Inferior parietal cortex (tissue), 1 donor: ENCODE data around the gene YWHAB.
"Not testable (repeated sequence)": the region's sequence is repeated elsewhere in the genome, so short reads cannot be mapped to it uniquely, and the experiment has no call there.

Experiments
- DNase-seq: peaks from one replicate; pipeline ENCODE4 v3.0.0-alpha.2; 2016; ENCODE audit errors: extremely low spot score

Gene YWHAB

DNA sequence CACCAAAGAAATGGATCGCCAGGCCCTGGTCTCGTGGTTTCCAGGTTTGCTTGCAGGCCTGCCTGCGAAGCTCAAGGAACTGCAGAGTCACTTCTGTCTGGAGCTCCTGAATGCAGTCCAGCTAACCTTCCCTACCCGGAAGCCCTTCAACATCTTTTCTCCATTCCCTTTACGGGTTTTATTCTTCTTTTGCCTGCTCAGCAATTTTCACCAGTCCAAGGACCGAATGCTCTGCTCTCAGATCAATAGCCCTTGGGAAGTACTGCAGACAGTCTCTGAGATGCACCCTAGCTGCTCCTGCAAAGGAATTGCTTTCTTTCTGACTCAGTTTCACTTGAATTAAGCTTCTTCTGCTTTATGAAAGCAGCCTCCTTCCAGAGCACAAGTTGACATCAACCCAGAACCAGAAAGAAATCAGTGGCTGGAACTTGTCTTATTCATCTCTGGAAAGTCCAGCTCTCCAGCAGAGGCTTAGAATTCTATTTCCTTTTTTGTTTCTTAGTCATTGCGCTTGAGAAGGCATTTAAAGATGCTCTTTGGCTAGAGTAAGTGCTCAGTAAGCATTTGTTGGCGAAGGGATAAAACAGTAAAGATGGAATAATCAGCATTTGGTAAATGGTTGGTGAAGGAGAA lies 18.7 kb upstream of the YWHAB start:
- peak; percentile 6 for DNase-seq

DNA sequence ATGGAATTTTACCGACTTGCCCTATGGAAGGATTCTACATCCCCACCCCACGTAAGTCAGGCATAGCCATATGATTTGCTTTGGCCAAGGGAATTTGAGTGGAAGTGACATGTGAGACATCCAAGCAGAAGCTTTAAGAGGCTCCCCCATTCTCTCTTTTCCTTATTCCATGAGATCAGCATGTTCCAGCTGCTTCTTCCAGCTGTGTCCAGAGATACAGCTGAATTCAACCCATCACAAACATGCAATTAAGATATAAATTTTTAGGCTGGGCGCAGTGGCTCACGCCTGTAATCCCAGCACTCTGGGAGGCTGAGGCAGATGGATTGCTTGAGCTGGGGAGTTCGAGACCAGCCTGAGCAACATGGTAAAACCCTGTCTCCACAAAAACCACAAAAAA lies 16.0 kb upstream of the YWHAB start:
- no peak for DNase-seq

DNA sequence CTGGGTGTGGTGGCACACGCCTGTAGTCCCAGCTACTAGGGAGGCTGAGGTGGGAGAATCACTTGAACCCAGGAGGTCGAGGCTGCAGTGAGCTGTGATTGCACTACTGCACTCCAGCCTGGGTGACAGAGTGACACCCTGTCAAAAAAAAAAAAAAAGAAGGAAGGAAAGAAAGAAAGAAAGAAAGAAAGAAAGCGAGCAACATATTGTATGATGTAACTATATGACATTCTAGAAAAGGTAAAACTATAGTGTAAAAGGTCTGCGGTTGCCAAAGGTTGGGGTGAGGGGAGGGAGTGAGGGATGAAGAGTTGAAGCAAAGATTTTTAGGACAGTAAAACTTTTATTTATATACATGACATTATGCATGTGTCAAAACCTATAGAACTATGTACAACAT lies 3.1 kb upstream of the YWHAB start:
- not testable (repeated sequence) for DNase-seq

DNA sequence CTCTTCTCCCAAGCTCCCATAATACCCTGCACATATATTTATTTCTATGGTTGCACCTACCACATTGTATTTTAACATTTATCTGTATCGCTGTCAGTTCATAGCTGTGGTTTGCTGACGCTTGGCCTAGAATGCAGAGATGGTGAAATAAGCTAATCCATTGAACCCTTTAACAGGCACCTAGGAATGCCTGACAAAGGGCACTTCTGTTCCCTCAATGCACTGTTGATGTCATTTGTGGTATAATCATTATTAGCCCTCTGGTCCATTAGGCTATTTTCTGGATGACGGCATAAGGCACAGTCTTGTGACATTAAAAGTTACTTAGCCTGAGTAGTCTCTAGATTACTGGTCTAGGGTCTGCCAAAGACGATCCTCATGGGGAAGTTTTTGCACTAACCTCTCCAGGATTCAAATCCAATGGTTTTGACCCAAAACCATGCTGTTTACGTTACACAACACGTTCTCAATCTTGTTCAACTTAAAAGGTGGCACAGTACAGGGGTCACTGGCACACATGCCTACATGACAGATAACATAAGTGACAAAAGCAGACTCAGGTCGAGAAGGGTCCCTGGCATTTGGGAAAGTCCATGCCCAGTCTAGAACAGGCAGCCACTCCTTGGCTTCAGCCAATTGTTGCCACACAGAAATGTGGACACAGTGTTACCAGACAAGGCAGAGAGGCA lies 2.1 kb upstream of the YWHAB start:
- no peak for DNase-seq

DNA sequence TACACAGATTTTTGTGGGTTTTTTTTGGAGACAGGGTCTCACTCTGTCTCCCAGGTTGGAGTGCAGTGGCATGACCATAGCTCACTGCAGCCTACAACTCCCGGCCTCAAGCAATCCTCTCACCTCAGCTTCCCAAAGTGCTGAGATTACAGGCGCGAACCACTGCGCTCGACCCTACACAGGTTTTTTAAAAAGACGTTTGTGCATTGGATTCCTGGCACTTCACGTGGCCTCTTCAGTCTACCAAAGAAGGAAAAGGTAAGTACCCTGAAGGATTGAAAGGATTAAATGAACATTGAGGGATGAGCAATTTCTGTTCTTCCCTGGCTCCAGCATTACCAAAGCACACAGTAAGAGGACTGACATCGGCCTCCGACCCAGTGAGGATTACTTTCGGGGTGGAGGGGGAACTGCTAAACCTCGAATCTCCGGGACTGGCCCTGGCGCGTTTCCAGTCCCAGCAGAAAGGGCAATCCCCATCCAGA lies 556 bp upstream of the YWHAB start:
- no peak for DNase-seq

DNA sequence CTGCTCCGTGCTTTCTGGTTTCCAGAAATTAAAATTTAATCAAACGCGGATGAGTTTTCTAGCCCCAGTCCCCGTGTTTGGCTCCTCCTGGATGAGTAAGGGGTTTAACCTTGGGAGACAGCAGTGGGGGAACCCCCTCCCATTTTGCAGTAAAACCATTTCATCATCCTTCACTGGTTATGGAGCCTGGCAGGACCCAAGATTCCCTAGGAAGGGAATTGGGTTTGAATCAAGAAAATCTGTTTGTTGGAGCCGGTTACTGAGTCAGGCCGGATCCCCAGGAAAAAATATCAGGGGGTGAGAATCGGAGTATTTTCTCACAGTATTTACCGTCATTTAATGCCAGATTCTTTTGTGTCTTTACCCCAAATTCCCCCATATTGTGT lies 754 bp downstream of the YWHAB start:
- DNase-seq: no peak

DNA sequence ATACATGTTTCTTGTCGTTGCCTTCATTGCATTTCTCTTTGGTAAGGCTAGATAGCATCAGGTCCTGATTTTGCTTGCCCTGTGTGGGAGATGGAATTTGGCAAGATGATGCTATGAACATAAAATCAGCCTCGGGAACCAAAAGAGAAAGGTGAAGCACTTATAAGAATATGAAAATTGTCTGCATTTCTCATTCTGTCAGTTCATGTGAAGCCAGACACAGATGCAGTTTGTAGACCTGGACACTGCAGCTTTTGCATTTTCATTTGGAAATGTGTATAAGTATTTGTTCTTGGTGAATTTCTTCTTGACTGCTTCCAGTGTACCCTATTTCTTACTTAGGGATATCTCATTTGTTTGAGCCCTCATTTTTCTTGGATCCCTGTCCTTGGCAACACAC lies 1.3 kb downstream of the YWHAB start:
- DNase-seq: no peak

DNA sequence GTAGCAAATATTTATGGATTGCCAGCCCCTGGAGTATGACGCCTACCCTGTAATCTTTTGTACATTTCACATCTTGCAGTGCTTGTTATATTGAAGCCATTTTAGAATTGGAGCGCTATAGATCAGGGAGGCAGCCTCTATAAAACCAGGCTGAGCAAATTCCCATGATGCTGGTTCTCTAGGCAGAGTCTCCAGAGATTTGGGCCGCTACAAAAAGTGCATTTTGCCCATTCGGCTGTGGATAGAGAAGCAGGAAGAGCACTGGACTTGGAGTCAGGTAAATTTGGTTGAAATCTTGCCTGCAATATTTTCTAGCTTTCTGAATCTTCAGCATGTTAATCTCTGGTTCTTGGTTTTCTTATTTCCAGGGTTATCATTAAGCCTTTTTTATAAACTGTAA lies 2.0 kb downstream of the YWHAB start:
- no peak for DNase-seq

DNA sequence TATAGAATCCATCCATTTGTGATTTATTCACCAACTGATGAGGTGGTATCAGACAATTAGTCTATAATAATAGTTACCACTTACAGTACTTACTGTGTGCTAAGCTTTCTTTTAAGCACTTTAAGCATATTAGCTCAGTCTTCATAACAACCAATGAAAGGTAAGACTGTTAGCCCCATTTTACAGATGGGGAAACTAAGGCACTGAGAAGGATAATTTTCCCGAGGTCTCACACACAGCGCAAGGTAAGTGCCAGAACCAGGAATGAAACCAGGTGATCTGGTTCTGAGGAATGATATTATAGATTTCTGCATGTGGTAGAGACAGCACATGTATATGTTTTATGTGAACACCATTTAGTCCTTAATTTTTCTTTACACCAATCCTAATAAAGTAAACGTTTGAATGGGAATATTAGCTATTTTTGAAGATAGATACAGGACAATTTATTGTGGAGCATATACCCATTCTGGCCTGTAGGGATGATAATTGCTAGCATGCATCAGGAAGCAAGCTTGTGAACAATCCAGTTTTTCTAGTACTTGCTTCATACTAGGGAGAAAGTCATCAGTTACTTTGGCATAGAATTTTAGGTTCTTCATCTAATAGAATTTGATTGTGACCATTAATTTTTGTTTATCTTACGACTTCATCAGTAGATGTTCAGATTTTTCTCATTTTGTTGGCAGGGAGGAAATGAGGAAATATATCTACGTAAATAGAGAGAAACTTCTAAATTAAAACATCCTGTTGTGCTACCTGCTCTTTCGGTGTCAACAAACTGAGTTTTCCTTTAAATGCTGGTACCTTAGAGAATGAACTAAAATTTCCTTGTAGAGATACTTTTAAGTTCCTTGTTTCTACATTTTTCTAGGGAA lies 3.0 kb downstream of the YWHAB start:
- DNase-seq: no peak

DNA sequence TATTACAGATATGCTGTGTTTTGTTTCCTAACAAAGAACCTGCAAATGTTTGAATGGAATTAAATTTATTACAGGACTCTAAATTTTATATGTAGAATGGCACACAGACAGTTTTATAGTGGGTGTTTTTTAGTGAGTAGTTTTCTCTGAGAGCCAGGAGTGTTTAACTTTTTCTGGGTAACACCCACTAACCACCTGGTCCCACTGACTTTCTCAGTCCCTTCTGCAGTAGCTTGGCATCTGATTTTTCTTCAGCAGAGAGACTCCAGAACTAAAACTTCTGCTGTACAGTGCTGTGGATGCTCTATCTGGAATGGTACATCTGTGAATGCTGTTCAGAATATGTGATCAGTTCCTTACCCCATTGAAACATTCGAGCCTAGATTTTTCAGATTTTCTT lies 6.3 kb downstream of the YWHAB start:
- DNase-seq: no peak

DNA sequence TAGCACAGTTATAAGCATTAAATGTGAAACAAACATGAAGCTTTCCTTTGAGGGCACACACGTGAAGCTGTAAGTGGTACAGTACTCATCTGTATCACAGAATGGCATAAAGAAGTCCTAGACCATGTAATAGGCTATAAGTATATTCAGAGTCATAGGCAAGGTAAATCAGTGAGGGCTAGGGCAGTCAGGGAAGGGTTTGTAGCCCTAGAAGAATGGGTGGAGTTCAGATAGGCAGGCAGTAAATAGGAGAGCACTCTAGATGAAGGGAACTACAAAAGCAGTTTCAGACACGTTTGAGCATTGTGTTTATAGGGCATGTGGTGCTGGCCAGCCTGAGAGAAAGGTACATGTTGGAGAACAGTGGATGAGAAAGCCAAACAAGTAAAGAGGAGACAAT lies 9.5 kb downstream of the YWHAB start:
- DNase-seq: no peak

DNA sequence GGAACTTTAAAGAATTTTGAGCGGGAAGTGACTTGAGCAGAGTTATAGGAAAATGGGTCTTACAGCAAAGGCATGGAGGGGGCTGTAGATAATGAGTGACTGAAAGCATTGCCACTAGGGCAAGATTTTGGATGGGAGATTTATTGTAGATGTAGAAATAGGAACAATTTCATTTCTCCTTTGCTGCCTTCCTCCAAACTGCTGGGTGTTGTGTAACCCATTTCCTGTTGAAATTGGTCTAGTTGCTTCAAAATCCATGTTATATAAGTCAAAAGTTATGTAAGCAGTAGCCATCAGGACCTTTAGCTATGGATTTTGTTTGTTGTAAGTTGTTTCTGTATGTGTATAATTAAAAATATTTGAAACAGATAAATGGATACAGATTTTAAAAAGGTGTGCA lies 11.1 kb downstream of the YWHAB start:
- DNase-seq: no peak

DNA sequence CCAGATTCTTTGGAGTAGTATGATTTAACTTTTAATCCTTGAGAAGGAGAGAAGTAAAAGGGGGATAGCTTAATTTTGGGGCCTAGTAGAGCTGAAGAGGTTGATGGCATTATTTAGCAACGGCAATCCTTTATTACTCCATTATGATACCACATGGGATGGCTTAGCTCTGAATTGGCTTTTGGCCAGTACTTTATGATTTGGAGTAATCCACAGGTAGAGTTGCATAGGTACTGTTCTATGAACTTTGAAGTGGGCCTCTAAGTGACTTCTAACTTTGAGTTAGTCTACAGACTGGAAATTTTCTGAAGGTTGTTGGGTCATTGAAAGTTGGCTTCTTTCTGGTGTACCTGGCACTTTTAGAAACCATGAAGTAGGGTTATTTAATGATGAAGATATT lies 11.6 kb downstream of the YWHAB start:
- no peak for DNase-seq

DNA sequence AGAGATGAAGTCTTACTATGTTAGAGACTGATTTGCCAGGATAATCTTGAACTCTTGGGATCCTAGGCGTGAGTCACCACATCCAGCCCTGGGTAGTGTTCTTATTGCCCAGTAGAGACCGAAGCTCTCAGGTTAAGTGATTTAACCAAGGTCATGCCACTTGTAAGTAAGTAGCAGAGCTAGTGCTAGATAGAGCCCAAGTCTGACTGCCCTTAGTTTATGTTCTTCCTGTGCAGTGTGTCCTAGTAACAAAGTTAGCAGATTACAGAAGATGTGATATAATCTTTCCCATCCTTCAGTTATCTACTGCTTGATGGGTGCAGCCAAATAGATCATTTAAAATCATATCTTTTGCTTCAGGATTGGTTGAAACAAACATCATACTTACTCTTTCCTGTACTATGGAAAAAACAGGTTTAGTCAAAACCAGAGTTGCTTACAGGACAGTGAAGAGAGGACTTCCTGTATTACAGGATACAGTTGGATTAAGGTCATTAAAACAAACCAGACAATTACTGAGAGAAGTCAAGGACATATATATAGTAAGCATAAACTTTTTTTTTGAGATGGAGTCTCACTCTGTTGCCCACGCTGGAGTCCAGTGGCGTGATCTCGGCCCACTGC lies 14.8 kb downstream of the YWHAB start:
- no peak for DNase-seq

DNA sequence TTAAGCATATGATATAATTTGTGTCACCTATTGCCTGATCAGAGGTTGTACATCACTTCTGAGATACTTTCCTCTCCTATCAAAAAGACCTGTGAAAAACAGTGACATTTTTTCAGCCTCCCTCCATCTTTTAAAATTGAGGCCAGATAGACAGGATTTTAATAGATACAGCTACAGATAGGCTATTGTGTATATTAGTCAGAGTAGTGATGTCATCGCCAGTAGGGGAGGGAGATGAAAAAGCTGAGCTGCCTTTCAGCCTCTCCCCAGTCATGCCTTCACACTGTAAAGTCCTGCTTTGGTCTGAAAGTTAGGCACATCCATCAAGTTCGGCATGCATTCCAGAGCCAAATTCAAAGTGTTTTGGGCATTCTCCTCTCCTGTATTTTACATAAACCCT lies 16.5 kb downstream of the YWHAB start:
- no peak for DNase-seq

DNA sequence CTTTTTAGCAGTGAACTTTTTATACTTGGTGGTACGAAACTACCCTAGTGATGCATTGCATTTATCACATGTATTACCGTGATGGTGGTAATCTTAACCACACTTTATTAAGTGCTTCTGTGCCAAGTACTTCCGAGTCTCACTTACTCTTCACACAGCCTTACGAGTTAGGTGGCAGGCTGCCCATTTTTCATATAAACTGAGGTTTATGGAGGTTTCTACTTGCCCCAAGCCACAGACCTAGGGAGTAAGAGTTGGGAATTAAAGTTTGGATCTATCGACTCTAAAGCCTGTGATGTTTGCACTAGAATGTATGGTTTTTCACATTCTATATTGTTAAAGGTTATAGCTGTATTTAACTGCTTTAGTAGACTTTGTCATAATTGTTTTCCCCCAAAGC lies 18.9 kb downstream of the YWHAB start:
- DNase-seq: no peak

DNA sequence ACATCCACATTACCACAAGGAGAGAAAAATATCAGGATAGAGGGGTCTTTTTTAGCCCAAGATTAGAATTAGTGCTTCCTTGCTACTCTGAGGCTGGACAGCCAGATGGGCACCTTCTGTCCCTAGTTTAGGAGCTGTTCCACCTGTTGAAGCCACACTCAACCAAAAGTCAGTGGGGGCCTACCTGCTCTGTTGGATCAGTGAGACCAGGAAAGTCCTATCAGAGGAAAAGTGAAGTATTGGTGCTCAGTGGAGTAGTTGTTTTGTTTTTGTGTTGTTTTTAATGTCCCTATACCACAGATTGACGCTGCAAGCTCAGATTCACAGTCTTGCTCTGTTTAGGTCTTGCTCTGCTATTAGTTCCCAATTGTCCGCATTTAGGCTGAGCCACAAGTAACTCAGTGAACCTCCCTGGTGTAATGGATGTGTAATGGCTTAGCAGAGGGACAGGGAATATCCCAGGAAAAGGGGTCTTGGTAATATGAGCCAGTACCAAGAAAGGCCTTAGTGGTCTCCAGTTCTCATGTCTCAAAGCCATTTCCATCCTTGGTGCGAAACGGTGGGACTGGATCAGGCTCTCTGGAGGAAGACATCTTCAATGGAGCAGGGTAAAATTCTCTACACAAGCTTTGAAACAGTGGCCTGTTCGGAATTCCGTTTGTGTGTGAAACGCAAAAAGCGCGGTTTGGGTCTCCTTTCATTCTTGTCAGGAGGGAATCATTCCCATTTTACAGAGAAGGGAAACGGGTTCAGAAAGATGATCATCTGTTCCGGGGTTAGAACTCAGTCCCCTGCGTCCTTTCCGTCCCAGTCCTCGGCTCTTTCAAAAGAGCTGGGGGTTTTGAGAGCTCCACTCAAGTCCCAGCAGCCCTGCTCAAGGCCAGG lies 23.7 kb downstream of the YWHAB start:
- no peak for DNase-seq

DNA sequence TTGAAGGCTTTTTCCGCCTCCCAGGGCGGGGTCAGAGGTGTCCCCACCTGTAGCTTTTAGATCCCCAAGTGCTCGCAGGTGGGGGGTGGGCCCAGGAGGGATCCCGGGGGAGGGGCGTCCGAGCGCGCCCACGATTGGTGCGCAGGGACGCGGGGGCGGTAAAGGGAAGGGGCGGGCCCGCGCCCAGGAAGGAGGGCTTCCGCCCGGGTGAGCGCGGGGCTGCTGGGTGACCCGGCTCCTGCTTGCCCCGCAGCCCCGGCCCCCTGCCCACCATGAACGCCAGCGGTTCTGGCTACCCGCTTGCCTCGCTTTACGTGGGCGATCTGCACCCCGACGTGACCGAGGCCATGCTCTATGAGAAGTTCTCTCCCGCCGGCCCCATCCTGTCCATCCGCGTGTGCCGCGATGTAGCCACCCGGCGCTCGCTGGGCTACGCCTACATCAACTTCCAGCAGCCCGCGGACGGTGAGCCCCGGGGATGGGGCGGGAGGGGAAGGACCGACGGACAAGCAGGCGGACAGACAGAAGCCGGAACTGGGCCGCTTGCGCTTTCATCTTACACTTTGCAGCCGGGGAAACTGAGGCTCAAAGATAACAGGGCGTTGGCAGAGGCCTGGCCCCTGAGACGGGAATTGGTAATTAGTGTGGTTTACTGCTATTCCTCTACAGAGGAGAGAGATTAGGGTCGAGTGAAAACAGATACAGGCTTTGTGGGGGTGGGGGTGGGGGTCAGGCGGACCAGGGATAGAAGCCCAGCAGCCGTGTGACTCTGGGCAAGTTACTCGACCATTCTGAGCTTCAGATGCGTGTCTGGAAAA lies 24.6 kb downstream of the YWHAB start, which contains the start of gene PABPC1L:
TSS of gene PABPC1L (plus strand) at position 189 of the 818 bp plus-strand sequence. CDS start at position 273, 84 bp downstream.
- DNase-seq: no peak

DNA sequence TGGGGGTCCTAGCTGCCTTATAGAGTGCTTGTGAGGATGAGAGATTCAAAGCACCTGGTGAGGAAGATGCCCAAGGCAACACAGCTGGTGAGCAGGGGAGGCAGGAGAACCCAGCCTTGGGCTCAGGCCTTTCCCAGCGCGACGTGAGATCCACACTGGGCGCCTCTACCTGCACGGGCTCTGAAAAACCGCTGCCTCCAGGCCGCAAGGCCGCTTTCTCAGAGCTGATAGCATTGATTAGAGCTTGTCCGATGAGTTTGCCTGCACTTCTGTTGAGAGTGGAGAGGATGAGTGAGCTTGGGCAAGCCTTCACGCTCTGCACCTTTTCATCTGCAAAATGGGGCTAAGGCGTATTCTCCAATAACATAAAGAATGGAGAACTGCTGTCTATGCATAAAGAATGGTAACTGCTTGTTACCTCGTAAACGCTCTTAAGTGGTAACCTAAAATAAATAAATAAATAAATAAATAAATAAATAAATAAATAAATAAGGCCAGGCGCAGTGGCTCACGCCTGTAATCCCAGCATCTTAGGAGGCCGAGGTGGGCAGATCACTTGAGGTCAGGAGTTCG lies 25.3 kb downstream of the YWHAB start:
- no peak for DNase-seq
